DND-41 (cell line): ENCODE data around the gene EDAR.

Source experiments
- EZH2 ChIP-seq: IDR thresholded peaks from 3 replicates; pipeline ENCODE4 v1.6.1; 2012; ENCODE audit warnings: borderline replicate concordance, low read depth, mild to moderate bottlenecking, moderate library complexity, low read length, inconsistent platforms; ENCODE audit not compliant: severe bottlenecking
- TF ChIP-seq, protein P1 (sequence below): IDR thresholded peaks from 2 replicates; pipeline ENCODE4 v1.5.1; 2012; ENCODE audit warnings: borderline replicate concordance, low read length, moderate library complexity, mild to moderate bottlenecking; ENCODE audit not compliant: poor library complexity, severe bottlenecking; ENCODE audit errors: extremely low read depth

GRCh38 chr2:108974674-108975073 lies 14.3 kb downstream of the EDAR start:
- TF ChIP-seq, protein P1, sequence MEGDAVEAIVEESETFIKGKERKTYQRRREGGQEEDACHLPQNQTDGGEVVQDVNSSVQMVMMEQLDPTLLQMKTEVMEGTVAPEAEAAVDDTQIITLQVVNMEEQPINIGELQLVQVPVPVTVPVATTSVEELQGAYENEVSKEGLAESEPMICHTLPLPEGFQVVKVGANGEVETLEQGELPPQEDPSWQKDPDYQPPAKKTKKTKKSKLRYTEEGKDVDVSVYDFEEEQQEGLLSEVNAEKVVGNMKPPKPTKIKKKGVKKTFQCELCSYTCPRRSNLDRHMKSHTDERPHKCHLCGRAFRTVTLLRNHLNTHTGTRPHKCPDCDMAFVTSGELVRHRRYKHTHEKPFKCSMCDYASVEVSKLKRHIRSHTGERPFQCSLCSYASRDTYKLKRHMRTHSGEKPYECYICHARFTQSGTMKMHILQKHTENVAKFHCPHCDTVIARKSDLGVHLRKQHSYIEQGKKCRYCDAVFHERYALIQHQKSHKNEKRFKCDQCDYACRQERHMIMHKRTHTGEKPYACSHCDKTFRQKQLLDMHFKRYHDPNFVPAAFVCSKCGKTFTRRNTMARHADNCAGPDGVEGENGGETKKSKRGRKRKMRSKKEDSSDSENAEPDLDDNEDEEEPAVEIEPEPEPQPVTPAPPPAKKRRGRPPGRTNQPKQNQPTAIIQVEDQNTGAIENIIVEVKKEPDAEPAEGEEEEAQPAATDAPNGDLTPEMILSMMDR: no peak
- no peak for TF ChIP-seq EZH2
